Measurements from ENCODE around the gene JMJD7.
A peak's percentile ranks its signal among the peaks of the same experiment; 100 is the strongest.

The JMJD7 gene

GRCh38 chr15:41838400-41838897 is 10.6 kb downstream of the JMJD7 start, which contains the start of gene PLA2G4B:
Gene PLA2G4B, plus strand, starts transcription at chr15:41838847. Its CDS starts 67 bp downstream, at chr15:41838914.
- no peak for DNase-seq
- no peaks in the 10 kb centered on the region for H3K27me3 Mint-ChIP-seq
- H3K27ac Mint-ChIP-seq: peak within 1 kb of the TSS; percentile 22
- H3K9me3 Mint-ChIP-seq: no peaks in the 10 kb centered on the region
- peaks cover 12% of the 10 kb centered on the region for H3K4me1 Mint-ChIP-seq (ENCODE audit: low read depth)
- H3K4me3 Mint-ChIP-seq: no peak within 1 kb of the TSS
- H3K36me3 Mint-ChIP-seq (ENCODE audit: low read depth): peaks cover 25% of the 10 kb centered on the region

GRCh38 chr15:41839781-41840491 is 12.0 kb downstream of the JMJD7 start:
- H3K9me3 Mint-ChIP-seq: no peaks in the 10 kb centered on the region
- no peak overlapping the region for H3K27ac Mint-ChIP-seq
- DNase-seq: no peak
- H3K4me1 Mint-ChIP-seq (ENCODE audit: low read depth): peaks cover 4% of the 10 kb centered on the region
- H3K36me3 Mint-ChIP-seq (ENCODE audit: low read depth): peaks cover 37% of the 10 kb centered on the region
- H3K4me3 Mint-ChIP-seq: no peak overlapping the region
- no peaks in the 10 kb centered on the region for H3K27me3 Mint-ChIP-seq

GRCh38 chr15:41840673-41841072 is 12.8 kb downstream of the JMJD7 start:
- Mint-ChIP-seq H3K4me1 (ENCODE audit: low read depth) (peaks cover 2% of the 10 kb centered on the region), H3K9me3 (no peaks in the 10 kb centered on the region), H3K27ac (no peak overlapping the region), H3K4me3 (no peak overlapping the region), H3K27me3 (no peaks in the 10 kb centered on the region), H3K36me3 (ENCODE audit: low read depth) (peaks cover 40% of the 10 kb centered on the region)
- DNase-seq: no peak

- H3K27me3 Mint-ChIP-seq: no peaks in the 10 kb centered on the region
- peaks cover 2% of the 10 kb centered on the region for H3K4me1 Mint-ChIP-seq (ENCODE audit: low read depth)
- no peak overlapping the region for H3K27ac Mint-ChIP-seq
- H3K4me3 Mint-ChIP-seq: no peak overlapping the region
- H3K36me3 Mint-ChIP-seq (ENCODE audit: low read depth): peaks cover 45% of the 10 kb centered on the region
- DNase-seq: no peak
- no peaks in the 10 kb centered on the region for H3K9me3 Mint-ChIP-seq
These were observed 13.2 kb downstream of the JMJD7 start for GRCh38 chr15:41841131-41841530.

DNA sequence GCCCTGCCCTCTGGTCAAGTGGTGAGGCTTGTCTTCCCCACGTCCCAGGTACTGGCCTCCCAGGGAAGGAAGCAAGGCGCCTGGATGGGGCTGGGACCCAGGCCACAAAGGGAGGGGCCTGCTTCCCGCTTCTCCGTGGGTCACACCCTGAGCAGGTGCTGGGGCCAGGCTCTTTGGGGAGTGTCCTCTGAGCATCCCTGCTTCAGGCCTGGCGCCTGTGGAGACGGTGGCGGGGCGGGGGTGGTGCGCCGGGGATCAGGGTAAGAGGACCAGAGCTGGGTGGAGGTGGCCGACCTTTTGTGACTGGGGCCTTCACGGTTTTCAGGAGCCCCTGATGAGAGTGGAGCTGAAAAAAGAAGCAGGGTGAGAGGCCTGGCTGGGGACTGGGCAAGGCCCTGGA is 14.3 kb downstream of the JMJD7 start:
- H3K36me3 Mint-ChIP-seq (ENCODE audit: low read depth): peaks cover 50% of the 10 kb centered on the region
- no peaks in the 10 kb centered on the region for H3K9me3 Mint-ChIP-seq
- H3K27ac Mint-ChIP-seq: peak overlapping the region; percentile 27
- DNase-seq: no peak
- H3K4me1 Mint-ChIP-seq (ENCODE audit: low read depth): peaks cover 1% of the 10 kb centered on the region
- no peak overlapping the region for H3K4me3 Mint-ChIP-seq
- no peaks in the 10 kb centered on the region for H3K27me3 Mint-ChIP-seq

DNA sequence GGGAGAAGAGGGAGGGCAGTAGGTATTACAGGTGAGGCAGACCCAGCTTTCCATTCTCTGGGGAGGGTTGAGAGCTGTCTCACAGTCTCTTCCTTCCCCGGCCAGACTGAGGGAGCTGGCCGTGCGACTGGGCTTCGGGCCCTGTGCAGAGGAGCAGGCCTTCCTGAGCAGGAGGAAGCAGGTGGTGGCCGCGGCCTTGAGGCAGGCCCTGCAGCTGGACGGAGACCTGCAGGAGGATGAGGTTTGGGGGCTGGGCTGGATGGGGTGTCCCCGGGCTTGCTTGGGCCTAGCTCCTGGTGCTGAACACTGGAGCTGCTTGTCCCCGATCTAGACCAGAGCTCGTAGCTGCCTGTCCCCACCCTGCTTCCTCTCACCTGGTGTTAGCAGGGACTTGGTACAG is 15.7 kb downstream of the JMJD7 start:
- peak overlapping the region; percentile 61 for H3K27ac Mint-ChIP-seq
- DNase-seq: no peak
- no peaks in the 10 kb centered on the region for H3K27me3 Mint-ChIP-seq
- no peak overlapping the region for H3K4me3 Mint-ChIP-seq
- H3K36me3 Mint-ChIP-seq (ENCODE audit: low read depth): peaks cover 58% of the 10 kb centered on the region
- H3K4me1 Mint-ChIP-seq (ENCODE audit: low read depth): peaks cover 4% of the 10 kb centered on the region
- no peaks in the 10 kb centered on the region for H3K9me3 Mint-ChIP-seq

- peaks cover 8% of the 10 kb centered on the region for H3K4me1 Mint-ChIP-seq (ENCODE audit: low read depth)
- H3K4me3 Mint-ChIP-seq: no peak overlapping the region
- H3K27ac Mint-ChIP-seq: no peak overlapping the region
- no peaks in the 10 kb centered on the region for H3K27me3 Mint-ChIP-seq
- peaks cover 63% of the 10 kb centered on the region for H3K36me3 Mint-ChIP-seq (ENCODE audit: low read depth)
- no peaks in the 10 kb centered on the region for H3K9me3 Mint-ChIP-seq
- DNase-seq: no peak
These were observed 16.9 kb downstream of the JMJD7 start for GRCh38 chr15:41844814-41845213.

DNA sequence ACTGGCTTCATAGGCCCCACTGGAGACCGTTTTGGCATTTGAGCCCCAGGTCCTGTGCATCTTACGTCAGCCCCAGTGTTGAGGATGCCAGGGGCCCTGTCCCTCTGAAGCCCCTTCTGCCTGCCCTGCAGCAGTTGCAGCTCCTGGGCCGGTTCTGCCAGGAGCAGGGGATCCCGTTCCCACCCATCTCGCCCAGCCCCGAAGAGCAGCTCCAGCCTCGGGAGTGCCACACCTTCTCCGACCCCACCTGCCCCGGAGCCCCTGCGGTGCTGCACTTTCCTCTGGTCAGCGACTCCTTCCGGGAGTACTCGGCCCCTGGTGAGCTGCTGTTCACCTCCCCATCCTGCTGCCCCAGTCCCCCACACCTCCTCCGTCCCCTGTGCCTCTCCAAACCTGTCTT is 19.3 kb downstream of the JMJD7 start:
- H3K27ac Mint-ChIP-seq: no peak overlapping the region
- peaks cover 54% of the 10 kb centered on the region for H3K36me3 Mint-ChIP-seq (ENCODE audit: low read depth)
- peaks cover 8% of the 10 kb centered on the region for H3K4me1 Mint-ChIP-seq (ENCODE audit: low read depth)
- no peaks in the 10 kb centered on the region for H3K27me3 Mint-ChIP-seq
- H3K4me3 Mint-ChIP-seq: no peak overlapping the region
- no peak for DNase-seq
- H3K9me3 Mint-ChIP-seq: no peaks in the 10 kb centered on the region

- H3K9me3 Mint-ChIP-seq: no peaks in the 10 kb centered on the region
- peaks cover 52% of the 10 kb centered on the region for H3K36me3 Mint-ChIP-seq (ENCODE audit: low read depth)
- H3K27me3 Mint-ChIP-seq: no peaks in the 10 kb centered on the region
- DNase-seq: no peak
- H3K4me3 Mint-ChIP-seq: no peak overlapping the region
- peak overlapping the region; percentile 53 for H3K27ac Mint-ChIP-seq
- peaks cover 8% of the 10 kb centered on the region for H3K4me1 Mint-ChIP-seq (ENCODE audit: low read depth)
These were observed 20.1 kb downstream of the JMJD7 start for GRCh38 chr15:41847981-41848380.

DNA sequence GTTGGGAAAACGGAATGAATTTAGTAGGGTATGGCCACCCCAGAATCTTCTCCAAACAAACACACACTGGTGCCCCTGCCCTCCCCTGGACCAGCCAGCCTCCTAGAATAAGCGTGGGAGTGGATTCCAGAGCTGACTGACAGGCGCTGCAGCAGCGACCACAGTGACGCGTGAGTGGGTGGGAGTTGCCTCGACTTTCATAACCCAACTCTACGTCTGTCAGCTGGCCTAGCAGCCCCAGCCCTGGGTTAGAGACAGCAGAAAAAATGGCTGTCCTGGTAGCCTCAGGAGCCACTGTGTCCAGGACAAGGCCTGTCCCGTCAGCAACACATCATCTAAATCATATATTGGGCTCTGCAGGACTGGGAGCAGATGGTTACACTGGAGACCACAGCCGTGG is 20.7 kb downstream of the JMJD7 start:
- Mint-ChIP-seq H3K27me3 (no peaks in the 10 kb centered on the region), H3K27ac (peak overlapping the region; percentile 53), H3K4me3 (no peak overlapping the region), H3K4me1 (ENCODE audit: low read depth) (peaks cover 8% of the 10 kb centered on the region), H3K36me3 (ENCODE audit: low read depth) (peaks cover 47% of the 10 kb centered on the region), H3K9me3 (no peaks in the 10 kb centered on the region)
- peak; percentile 60 for DNase-seq

DNA sequence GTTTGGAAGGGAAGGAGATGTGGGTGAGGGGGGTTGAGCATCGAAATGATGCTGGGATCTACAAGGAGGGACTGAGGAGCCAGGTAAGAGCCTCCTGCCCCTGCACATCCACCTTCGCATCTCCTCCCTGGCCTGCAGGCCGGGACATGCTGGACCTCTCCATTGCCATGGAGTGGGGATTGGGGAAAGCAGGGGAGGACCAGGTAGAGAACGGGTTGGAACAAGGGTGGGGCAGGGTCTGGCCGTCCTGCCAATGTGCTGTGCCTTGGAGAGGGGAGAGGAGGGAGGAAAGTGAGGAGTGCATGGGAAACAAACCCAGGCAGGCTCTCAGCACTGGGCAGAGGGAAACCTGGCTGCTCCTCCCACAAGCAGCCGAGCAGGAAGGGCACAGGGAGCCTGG is 21.3 kb downstream of the JMJD7 start:
- Mint-ChIP-seq H3K36me3 (ENCODE audit: low read depth) (peaks cover 43% of the 10 kb centered on the region), H3K27ac (peak overlapping the region; percentile 56), H3K27me3 (no peaks in the 10 kb centered on the region), H3K4me1 (ENCODE audit: low read depth) (peaks cover 8% of the 10 kb centered on the region), H3K9me3 (no peaks in the 10 kb centered on the region), H3K4me3 (no peak overlapping the region)
- no peak for DNase-seq

DNA sequence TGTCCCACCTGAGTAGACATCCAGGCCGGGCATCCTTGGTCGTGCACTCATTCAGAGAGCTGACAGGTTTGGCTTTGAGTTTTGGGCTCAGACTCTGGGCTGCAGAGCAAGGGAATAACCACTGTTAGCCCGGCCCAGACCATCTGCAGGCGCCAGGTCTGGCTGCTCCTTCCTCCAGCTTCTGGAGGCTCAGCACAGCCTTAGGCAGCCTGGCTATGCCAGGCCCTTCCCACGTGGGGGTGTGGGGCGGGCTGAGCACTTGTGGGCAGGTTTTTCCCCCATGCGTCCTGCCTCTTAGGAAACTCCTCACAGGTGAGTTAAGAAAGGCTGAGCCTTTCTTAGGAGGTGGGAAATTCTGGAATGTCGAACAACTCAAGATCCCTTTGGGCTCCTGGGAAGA is 22.0 kb downstream of the JMJD7 start:
- peaks cover 37% of the 10 kb centered on the region for H3K36me3 Mint-ChIP-seq (ENCODE audit: low read depth)
- no peaks in the 10 kb centered on the region for H3K27me3 Mint-ChIP-seq
- no peaks in the 10 kb centered on the region for H3K9me3 Mint-ChIP-seq
- no peak overlapping the region for H3K27ac Mint-ChIP-seq
- H3K4me3 Mint-ChIP-seq: no peak overlapping the region
- peaks cover 8% of the 10 kb centered on the region for H3K4me1 Mint-ChIP-seq (ENCODE audit: low read depth)
- no peak for DNase-seq

GRCh38 chr15:41850482-41851166 is 22.7 kb downstream of the JMJD7 start:
- H3K27ac Mint-ChIP-seq: no peak overlapping the region
- no peaks in the 10 kb centered on the region for H3K27me3 Mint-ChIP-seq
- peaks cover 34% of the 10 kb centered on the region for H3K36me3 Mint-ChIP-seq (ENCODE audit: low read depth)
- no peak overlapping the region for H3K4me3 Mint-ChIP-seq
- peaks cover 8% of the 10 kb centered on the region for H3K4me1 Mint-ChIP-seq (ENCODE audit: low read depth)
- no peak for DNase-seq
- no peaks in the 10 kb centered on the region for H3K9me3 Mint-ChIP-seq

GRCh38 chr15:41851167-41851523 is 23.3 kb downstream of the JMJD7 start:
- Mint-ChIP-seq H3K27ac (no peak overlapping the region), H3K27me3 (no peaks in the 10 kb centered on the region)

DNA sequence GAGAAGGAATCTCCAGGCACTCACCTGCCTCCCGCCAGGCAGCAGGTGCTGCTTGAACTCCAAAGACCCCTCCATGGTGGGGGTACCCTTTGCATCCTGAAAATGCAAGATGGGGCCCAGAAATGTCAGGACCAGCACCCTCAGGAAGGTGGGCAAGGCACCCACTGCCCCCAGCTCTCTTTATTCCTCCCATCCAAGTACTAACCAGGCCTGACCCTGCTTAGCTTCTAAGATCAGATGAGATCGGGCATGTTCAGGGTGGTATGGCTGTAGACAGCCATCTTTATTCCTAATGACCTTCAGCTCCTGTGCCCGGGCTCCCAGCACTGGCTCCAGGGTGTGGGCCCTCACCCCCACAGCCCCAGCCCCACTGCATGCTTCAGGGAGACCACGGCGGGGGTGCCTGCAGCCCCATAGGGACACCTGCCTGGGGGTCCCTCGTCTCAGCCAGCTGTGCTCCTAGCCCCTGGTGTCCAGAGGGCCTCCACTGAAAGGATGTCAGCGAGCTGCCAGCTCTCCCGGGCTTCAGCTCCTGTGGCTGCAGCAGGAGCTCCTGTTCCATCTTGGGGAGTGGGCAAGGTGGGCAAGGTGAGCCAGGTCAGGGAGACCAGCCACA is 24.0 kb downstream of the JMJD7 start:
- H3K36me3 Mint-ChIP-seq (ENCODE audit: low read depth): peaks cover 21% of the 10 kb centered on the region
- H3K9me3 Mint-ChIP-seq: no peaks in the 10 kb centered on the region
- H3K27ac Mint-ChIP-seq: no peak overlapping the region
- no peak for DNase-seq
- peaks cover 8% of the 10 kb centered on the region for H3K4me1 Mint-ChIP-seq (ENCODE audit: low read depth)
- no peak overlapping the region for H3K4me3 Mint-ChIP-seq
- H3K27me3 Mint-ChIP-seq: no peaks in the 10 kb centered on the region

More at GRCh38 chr15:41851167-41851523, 23.3 kb downstream of the JMJD7 start:
- H3K36me3 Mint-ChIP-seq (ENCODE audit: low read depth): peaks cover 28% of the 10 kb centered on the region
- no peak overlapping the region for H3K4me3 Mint-ChIP-seq
- no peaks in the 10 kb centered on the region for H3K9me3 Mint-ChIP-seq
- no peak for DNase-seq
- peaks cover 8% of the 10 kb centered on the region for H3K4me1 Mint-ChIP-seq (ENCODE audit: low read depth)
